Ascending aorta (tissue), 2 donors: ENCODE measurements around the gene SLC39A2. TPM values are rescaled to one million over a fixed set of nuclear protein-coding genes. Genes with fewer than 3 reads are reported as not detected.

ENCODE experiments used
- DNase-seq, 2 donors: peaks; one replicate each; pipeline ENCODE4 v3.0.0-alpha.2; 2019; ENCODE audit warnings: low spot score in 2 of 2
- H3K27ac ChIP-seq, 2 donors: fragments of 200-600 bp; sonication (generic); one replicate each; pipeline ENCODE4 v1.5.1; 2016 to 2017; ENCODE audit warnings: mild to moderate bottlenecking in 1 of 2
- H3K27me3 ChIP-seq: fragments of 200-600 bp; sonication (generic); one replicate; pipeline ENCODE4 v1.5.1; 2017
- H3K36me3 ChIP-seq, 2 donors: fragments of 200-600 bp; sonication (generic); one replicate each; pipeline ENCODE4 v1.5.1; 2016
- H3K4me1 ChIP-seq, 2 donors: fragments of 200-600 bp; sonication (generic); one replicate each; pipeline ENCODE4 v1.5.1; 2016 to 2017; ENCODE audit warnings: mild to moderate bottlenecking in 1 of 2
- H3K4me3 ChIP-seq, 2 donors: fragments of 200-600 bp; sonication (generic); one replicate each; pipeline ENCODE4 v1.5.1; 2016 to 2017; ENCODE audit warnings: mild to moderate bottlenecking in 1 of 2
- H3K9me3 ChIP-seq, 2 donors: fragments of 200-600 bp; sonication (generic); one replicate each; pipeline ENCODE4 v1.5.1; 2016
- intact Hi-C: fragments of 100-400 bp; cut with DNase I; formaldehyde crosslinking; loops from one replicate; pipeline ENCODE4 v1.15.1; 2023
- total RNA-seq: library from RNA; depleted of rRNA; stranded (reverse); fragments of >200 nt; gene quantifications from one replicate; pipeline ENCODE4 v1.1.0, GENCODE V29; 2016
- TF ChIP-seq, protein P1 (sequence below), 3 experiments: fragments of 200-600 bp in 2 of 3; fragments of 450-650 bp in 1 of 3; sonication (generic) in 2 of 3; IDR thresholded peaks; one replicate each; pipeline ENCODE4 v1.5.1; 2016 to 2019; ENCODE audit warnings: antibody characterized with exemption in 3 of 3, mild to moderate bottlenecking in 1 of 3, moderate library complexity in 1 of 3

The SLC39A2 gene
- total RNA-seq, 1 donor from 2014 or later: not detected

DNA sequence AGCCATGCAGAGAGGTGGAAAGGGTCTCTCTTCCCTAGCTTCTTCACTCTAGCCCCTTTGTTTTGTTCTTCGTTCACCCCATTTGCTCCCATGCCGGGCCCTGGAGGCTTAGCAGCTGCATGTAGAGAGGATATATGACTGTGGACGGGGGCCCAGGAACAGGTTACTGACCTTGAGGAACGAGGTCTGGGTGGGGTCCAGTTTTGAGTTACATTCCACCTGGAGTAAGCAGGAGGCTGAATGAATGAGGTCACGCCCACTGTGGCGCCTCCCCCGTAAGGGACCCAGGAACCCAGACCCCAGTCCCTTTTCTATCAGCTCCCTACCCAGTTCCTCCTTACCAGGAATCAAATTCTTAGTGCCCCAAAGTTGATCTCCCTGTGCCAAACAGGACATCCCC lies 19.2 kb downstream of the SLC39A2 start:
- TF ChIP-seq, protein P1, sequence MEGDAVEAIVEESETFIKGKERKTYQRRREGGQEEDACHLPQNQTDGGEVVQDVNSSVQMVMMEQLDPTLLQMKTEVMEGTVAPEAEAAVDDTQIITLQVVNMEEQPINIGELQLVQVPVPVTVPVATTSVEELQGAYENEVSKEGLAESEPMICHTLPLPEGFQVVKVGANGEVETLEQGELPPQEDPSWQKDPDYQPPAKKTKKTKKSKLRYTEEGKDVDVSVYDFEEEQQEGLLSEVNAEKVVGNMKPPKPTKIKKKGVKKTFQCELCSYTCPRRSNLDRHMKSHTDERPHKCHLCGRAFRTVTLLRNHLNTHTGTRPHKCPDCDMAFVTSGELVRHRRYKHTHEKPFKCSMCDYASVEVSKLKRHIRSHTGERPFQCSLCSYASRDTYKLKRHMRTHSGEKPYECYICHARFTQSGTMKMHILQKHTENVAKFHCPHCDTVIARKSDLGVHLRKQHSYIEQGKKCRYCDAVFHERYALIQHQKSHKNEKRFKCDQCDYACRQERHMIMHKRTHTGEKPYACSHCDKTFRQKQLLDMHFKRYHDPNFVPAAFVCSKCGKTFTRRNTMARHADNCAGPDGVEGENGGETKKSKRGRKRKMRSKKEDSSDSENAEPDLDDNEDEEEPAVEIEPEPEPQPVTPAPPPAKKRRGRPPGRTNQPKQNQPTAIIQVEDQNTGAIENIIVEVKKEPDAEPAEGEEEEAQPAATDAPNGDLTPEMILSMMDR (IDR thresholded peaks at IDR 0.05): no peak
- Histone ChIP-seq H3K36me3 (peaks cover 36 to 48% of the 10 kb centered on the region in 2 donors), H3K4me3 (no peak overlapping the region), H3K27ac (no peak overlapping the region), H3K27me3 (no peaks in the 10 kb centered on the region), H3K9me3 (no peaks in the 10 kb centered on the region), H3K4me1 (no peaks in the 10 kb centered on the region)
- no peak for DNase-seq
- intact Hi-C loops: no loop called here

- H3K27ac ChIP-seq: no peak overlapping the region
- H3K9me3 ChIP-seq: no peaks in the 10 kb centered on the region
- H3K36me3 ChIP-seq: peaks cover 36 to 48% of the 10 kb centered on the region in 2 donors
- intact Hi-C loops: no loop called here
- no peaks in the 10 kb centered on the region for H3K27me3 ChIP-seq
- DNase-seq: no peak
- TF ChIP-seq, protein P1 (IDR thresholded peaks at IDR 0.05): no peak
- H3K4me3 ChIP-seq: no peak overlapping the region
- H3K4me1 ChIP-seq: peaks cover 0 to 4% of the 10 kb centered on the region in 2 donors
Observed at GRCh38 chr14:21018781-21019180, 19.7 kb downstream of the SLC39A2 start.

GRCh38 chr14:21019366-21019765 lies 20.3 kb downstream of the SLC39A2 start:
- H3K9me3 ChIP-seq: no peaks in the 10 kb centered on the region
- H3K4me1 ChIP-seq: peaks cover 5 to 6% of the 10 kb centered on the region in 2 donors
- no peak overlapping the region for H3K27ac ChIP-seq
- no peaks in the 10 kb centered on the region for H3K27me3 ChIP-seq
- TF ChIP-seq, protein P1 (IDR thresholded peaks at IDR 0.05): no peak
- DNase-seq: no peak
- H3K36me3 ChIP-seq: peaks cover 36 to 48% of the 10 kb centered on the region in 2 donors
- H3K4me3 ChIP-seq: no peak overlapping the region
- intact Hi-C loops: no loop called here

DNA sequence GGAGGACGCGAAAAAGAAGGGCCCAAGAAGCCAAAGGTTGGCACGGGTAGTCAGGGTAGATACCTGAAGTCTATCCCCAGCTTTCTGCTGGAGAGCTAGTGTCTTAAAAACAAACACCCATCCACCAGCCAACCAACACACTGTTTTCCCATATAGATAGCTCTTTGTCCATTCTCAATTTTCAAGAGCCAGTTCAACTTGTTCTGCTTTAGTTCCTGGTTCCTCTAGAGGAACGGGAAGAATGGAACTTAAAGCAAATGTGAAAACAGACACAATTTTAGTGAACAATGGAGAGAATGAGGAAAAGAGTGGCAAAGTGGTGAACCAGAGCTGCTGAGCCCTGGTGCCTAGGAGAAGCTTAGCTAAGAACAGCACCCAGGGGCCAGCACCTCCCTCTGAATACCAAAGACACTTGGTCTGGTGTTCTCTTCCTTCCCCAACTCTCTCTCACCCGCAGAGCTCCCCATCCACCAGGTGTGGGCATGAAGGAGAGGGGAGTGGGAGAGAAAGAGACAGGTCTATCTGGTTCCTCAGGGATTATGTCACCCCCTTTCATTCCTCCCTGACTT lies 22.0 kb downstream of the SLC39A2 start:
- H3K4me1 ChIP-seq: peaks cover 6 to 9% of the 10 kb centered on the region in 2 donors
- no peak overlapping the region for H3K27ac ChIP-seq
- no peaks in the 10 kb centered on the region for H3K27me3 ChIP-seq
- DNase-seq: no peak
- H3K9me3 ChIP-seq: no peaks in the 10 kb centered on the region
- no peak overlapping the region for H3K4me3 ChIP-seq
- TF ChIP-seq, protein P1 (IDR thresholded peaks at IDR 0.05): no peak
- peaks cover 36 to 48% of the 10 kb centered on the region in 2 donors for H3K36me3 ChIP-seq
- intact Hi-C loops: no loop called here

- Histone ChIP-seq H3K36me3 (peaks cover 24 to 37% of the 10 kb centered on the region in 2 donors), H3K27me3 (no peaks in the 10 kb centered on the region), H3K9me3 (no peaks in the 10 kb centered on the region), H3K4me1 (peaks cover 6 to 20% of the 10 kb centered on the region in 2 donors), H3K4me3 (peak overlapping the region in 1 of 2 donors; percentile 67), H3K27ac (peak overlapping the region; percentile 84 to 88)
- intact Hi-C loops: no loop called here
- no peak for DNase-seq
- TF ChIP-seq, protein P1 (IDR thresholded peaks at IDR 0.05): no peak
Observed at GRCh38 chr14:21022686-21023085, 23.6 kb downstream of the SLC39A2 start.
